ENCODE measurements around the gene HEXIM2.
"Not testable (repeated sequence)": the region's sequence is repeated elsewhere in the genome, so short reads cannot be mapped to it uniquely, and the experiment has no call there.

HEXIM2 gene

GRCh38 chr17:45171338-45172231 lies 9.9 kb downstream of the HEXIM2 start:
- no peak for DNase-seq (ENCODE audit: low read depth)

- no peak for DNase-seq (ENCODE audit: low read depth)
Measured at GRCh38 chr17:45172232-45172540, 10.5 kb downstream of the HEXIM2 start.

- DNase-seq (ENCODE audit: low read depth) = peak; percentile 20
Measured at GRCh38 chr17:45172541-45173286, 11.0 kb downstream of the HEXIM2 start.

- no peak for DNase-seq (ENCODE audit: low read depth)
Measured at GRCh38 chr17:45175759-45176115, 14.1 kb downstream of the HEXIM2 start.

DNA sequence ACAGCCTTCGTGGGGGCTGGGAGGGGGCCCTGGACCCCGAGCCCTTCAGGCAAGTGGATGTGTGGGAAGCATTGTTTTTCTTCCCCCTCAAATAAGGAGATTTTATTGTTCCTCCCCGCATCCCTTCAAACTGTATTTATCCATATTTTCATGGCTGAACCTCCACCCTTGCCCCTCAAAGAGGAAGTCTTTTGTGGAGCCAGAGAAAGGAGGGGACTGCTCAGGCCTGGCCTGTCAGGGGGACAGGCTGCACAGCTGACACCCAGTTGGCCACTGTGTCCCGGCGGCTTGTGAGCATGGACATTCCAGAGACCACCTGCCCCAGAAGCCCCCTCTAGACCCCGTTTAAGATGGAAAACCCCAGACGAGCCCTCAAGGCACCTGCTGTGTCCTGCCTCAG lies 15.9 kb downstream of the HEXIM2 start:
- DNase-seq (ENCODE audit: low read depth) = no peak

DNA sequence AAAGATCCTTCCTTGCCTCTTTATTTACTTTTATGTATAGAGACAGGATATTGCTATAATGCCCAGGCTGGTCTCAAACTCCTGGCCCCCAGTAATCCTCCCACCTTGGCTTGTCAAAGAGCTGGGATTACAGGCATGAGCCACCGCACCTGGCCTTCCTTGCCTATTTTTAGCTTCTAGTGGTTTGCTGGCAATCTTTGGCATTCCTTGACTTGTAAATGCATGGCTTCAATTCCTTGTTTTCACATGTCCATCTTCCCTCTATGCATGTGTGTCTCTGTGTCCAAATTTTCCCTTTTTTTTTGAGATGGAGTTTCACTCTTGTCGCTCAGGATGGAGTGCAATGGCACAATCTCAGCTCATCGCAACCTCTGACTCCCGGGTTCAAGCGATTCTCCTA lies 22.5 kb downstream of the HEXIM2 start:
- DNase-seq (ENCODE audit: low read depth) = no peak

GRCh38 chr17:45186801-45187354 lies 25.2 kb downstream of the HEXIM2 start:
- DNase-seq (ENCODE audit: low read depth) = no peak

DNA sequence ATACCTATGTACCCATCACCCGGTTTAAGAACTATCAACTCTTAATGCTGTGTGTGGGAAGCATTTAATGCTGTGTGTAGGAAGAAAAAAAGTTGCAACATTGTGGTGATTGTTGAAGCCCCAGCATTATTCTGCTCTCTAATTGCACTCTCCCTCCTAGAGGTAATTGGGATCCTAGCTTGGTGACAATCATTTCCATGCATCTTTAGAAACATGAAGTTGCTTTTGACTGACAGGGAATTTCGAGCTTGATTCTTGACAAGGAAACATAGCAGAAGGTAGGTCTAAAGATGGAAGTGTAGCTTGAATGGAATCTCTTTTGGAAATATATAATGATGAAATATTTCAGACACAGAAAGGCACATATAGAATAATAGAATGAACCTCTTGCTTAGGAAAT lies 27.3 kb downstream of the HEXIM2 start:
- DNase-seq (ENCODE audit: low read depth) = no peak

- no peak for DNase-seq (ENCODE audit: low read depth)
Measured at GRCh38 chr17:45190503-45191255, 29.0 kb downstream of the HEXIM2 start.

DNA sequence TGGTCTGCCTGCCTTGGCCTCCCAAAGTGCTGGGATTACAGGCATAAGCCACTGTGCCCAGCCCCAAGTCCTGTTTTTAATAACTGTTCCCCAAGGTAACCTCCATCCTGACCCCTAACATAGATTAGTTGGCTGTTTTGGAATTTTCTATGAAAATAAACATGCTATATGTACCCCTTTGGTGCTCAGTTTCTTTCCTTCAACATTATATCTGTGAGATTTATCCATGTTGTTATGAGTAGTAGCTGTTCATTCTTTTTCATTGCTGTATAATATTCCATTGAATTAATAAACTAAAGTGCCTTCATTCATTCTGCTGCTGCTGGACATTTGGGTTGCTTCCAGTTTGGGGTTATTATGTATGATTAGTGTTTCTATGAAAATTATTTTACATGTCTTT lies 33.7 kb downstream of the HEXIM2 start:
- no peak for DNase-seq (ENCODE audit: low read depth)

- DNase-seq (ENCODE audit: low read depth) = no peak
Measured at GRCh38 chr17:45197108-45197507, 35.4 kb downstream of the HEXIM2 start.

DNA sequence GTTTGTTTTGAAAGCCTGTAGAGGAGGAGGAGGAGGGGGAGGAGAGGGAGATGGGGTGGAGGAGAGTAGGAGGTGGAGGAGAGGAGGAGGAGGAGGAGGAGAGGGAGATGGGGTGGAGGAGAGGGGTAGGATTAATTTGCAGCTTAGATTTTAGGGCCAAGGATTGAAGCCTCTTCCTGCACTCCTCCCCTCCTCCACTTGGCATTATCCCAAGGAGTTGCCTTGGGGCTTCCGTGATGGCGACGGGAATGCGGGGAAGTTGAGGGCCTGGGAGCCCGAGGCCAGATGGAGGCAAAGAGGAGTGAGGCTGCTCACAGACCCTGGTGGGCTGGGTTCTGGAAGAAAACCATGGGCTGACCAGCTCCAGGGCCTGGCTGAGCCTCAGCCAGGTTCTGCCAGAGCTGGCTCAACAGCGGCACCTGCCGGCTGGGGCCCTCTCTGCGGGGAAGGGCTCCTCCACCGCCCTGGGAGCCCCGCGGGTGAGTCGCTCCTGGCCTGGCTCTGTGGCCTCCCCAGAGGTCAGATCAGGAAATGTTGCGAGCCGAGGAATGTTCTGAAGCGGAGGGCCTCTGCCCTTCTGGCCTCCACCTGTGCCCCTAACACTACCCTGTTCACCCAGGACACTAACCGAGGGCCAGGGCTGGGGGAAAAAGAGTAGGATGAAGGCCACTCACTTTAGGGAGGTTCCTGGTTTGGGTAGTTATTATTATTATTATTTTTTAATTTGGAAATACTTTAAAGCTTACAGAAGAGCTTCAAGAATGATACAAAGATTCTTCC lies 36.1 kb downstream of the HEXIM2 start:
- peak; percentile 83 for DNase-seq (ENCODE audit: low read depth)

DNA sequence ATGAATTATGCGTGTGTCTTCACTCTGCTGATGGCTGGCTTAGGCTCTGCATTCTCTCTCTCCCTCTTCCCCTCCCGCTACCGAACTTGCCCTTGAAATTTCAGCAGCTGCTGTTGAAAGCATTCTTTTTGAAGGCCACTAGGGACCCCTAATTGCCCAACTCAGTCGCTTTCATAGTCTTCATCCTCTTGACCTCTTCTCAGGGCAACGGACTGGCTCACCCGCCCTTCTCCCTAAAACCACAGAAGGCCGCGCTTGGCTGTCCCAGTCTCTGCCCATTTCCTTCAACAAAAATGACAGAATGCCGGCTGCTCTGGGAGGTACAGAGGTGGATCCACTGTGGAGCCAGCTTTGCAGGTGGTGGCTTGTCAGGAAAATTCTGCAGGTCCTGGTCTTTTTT lies 39.0 kb downstream of the HEXIM2 start:
- no peak for DNase-seq (ENCODE audit: low read depth)

DNA sequence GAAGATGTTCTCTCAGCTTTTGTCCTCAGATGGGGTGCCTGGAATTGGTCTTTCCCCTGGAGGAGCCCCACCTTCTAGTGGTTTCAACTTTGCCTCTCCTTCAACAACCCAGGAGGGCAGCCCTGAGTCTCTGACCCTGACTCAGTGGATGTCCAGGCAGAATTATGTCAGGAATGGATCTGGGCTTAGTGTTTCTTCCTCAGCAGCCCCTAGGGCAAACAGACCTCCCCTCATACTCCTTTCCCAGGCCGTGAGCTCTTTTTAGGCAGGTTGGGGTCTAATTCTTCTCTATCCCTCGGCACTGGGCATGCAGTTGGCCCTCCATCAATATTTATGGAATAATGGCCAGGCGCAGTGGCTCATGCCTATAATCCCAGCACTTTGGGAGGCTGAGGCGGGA lies 39.8 kb downstream of the HEXIM2 start:
- no peak for DNase-seq (ENCODE audit: low read depth)

- DNase-seq (ENCODE audit: low read depth) = not testable (repeated sequence)
Measured at GRCh38 chr17:45201880-45202279, 40.2 kb downstream of the HEXIM2 start.

DNA sequence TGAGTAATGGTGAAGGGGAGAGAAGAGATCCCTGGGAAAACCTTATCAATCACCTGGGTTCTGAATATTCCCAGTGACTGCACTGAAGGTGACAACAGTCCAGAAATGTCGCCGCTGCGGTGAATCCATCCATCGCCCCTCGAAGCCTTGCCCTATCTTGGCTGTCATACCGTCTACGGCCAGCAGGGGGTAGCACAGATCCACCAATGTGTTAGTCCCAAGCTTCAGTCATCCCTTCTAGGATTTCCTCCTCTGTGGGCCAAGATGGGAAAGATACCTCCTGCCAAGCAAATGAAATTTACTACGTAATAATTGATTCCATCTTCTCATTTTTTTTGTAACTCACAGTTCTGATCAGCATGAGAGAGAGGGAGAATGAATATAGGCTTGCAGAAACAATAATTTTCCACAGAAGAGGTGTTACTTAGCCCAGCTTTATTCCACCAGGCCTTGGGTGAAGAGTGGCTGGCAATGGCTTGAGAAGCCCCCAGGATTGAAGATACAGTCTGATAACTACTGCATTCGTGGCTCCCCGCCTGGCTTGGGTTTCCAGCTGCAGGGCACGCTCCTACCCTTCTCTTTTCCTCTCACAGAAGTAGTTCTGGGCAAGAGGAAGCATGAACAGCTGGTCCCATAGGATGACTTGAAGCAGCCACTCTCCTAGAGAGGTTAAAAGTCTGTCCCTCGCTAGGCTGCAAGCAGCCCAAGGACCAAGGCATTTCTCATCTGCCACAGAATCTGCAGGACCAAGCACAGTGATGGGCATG lies 57.4 kb downstream of the HEXIM2 start:
- peak; percentile 92 for DNase-seq (ENCODE audit: low read depth)

All from stimulated activated CD8-positive, alpha-beta memory T cell treated with anti-CD3 and anti-CD28 coated beads, Interleukin-15, amount 100 ng/mL, for 1 hour (primary cell).